LNCaP clone FGC (cell line): ENCODE measurements around the gene RELN.

Source experiments
- DNase-seq: peaks from one replicate; pipeline ENCODE4 v3.0.0-alpha.2; 2011; ENCODE audit warnings: low read depth
- H3K4me3 ChIP-seq: 2 replicates; pipeline ENCODE4 v1.5.1; 2011; ENCODE audit warnings: mild to moderate bottlenecking, low read depth, low read length, control low read depth
- TF ChIP-seq, protein P1 (sequence below): IDR thresholded peaks from 2 replicates; pipeline ENCODE4 v1.5.1; 2012; ENCODE audit warnings: mild to moderate bottlenecking; ENCODE audit not compliant: control insufficient read depth, insufficient read depth; ENCODE audit errors: extremely low read depth

Gene RELN

DNA sequence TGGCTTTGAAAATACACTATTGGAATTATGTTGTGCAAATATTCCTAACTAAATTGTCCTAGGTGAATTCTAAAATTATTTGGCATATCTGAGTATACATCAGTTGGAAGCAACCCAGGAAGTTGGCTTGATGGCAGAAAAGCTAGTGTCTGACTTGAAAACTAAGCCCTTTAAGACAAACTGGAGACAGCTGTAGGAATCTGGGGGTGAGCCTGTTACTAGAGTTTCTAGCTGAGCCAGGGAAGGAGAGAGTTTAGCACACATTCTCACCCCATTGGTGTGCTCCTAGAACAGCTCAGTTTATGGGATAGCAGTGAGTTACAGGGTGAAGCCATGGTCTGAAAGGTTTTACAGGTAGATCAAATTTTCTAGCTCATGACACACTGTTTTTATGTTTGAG, 333.2 kb downstream of the RELN start:
- DNase-seq, result no peak
- H3K4me3 ChIP-seq, result no peak overlapping the region
- TF ChIP-seq, protein P1, sequence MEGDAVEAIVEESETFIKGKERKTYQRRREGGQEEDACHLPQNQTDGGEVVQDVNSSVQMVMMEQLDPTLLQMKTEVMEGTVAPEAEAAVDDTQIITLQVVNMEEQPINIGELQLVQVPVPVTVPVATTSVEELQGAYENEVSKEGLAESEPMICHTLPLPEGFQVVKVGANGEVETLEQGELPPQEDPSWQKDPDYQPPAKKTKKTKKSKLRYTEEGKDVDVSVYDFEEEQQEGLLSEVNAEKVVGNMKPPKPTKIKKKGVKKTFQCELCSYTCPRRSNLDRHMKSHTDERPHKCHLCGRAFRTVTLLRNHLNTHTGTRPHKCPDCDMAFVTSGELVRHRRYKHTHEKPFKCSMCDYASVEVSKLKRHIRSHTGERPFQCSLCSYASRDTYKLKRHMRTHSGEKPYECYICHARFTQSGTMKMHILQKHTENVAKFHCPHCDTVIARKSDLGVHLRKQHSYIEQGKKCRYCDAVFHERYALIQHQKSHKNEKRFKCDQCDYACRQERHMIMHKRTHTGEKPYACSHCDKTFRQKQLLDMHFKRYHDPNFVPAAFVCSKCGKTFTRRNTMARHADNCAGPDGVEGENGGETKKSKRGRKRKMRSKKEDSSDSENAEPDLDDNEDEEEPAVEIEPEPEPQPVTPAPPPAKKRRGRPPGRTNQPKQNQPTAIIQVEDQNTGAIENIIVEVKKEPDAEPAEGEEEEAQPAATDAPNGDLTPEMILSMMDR, result no peak

DNA sequence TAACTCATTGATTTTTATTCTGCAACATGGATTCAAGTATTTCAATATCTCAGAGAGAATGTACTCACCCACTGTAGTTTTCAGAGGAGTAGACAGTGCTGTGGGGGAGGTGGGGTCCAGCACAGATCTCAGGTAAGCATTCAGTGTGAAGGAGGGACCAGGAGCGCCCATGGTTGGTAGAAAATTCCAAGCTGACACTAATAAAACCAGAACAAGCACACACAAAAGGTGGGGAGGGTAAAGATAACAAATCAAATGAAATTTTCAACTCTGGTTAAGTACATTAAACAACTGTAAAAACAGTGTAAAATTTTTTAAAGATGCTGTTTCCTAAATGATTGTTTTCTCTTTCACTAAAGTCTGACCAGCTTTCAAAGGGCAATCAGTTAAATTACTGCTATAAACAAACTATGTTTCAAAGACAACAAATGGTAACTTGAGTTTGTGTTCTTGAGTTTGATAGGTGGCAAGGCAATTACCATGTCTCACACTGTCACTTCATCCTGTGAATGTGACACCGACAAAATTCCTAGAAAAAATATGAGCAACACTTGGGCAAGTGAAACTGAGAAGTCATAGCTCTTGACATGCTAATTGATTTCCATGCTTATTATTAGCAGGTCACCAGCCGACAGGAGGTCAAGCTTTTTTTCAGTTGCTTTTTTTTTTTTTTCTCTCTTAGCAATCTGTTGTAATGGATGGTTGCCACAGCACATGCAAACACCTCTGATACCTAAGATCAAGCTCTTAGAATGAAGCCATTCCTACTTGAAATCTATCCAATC, 337.7 kb downstream of the RELN start:
- TF ChIP-seq, protein P1, result no peak
- no peak for DNase-seq
- H3K4me3 ChIP-seq, result no peak overlapping the region

DNA sequence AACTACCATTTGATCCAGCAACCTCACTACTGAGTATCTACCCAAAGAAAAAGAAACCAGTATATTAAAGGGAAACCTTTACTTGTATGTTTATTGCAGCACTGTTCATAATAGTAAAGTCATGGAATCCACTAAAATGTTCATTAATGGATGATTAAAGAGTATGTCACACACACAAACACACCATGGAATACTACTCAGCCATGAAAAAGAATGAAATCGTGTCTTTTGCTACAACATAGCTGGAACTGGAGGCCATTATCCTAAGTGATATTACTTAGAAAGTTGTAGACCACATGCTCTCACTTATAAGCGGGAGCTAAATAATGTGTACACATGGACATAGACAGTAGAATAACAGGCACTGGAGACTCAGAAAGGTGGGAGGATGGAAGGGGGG, 340.4 kb downstream of the RELN start:
- no peak overlapping the region for H3K4me3 ChIP-seq
- DNase-seq, result no peak
- TF ChIP-seq, protein P1, result no peak

DNA sequence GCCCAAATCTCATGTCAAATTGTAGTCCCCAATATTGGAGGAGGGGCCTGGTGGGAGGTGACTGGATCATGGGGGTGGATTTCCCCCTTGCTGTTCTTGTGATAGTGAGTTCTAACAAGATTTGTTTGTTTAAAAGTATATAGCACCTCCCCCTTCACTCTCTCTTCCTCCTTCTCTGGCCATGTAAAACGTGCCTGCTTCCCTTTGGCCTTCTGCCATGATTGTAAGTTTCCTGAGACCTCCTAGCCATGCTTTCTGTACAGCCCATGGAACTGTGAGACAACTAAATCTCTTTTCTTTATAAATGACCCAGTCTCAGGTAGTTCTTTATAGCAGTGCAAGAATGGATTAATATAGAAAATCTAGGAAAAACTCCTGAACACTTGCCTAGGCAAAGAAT, 341.3 kb downstream of the RELN start:
- no peak for DNase-seq
- H3K4me3 ChIP-seq, result no peak overlapping the region
- TF ChIP-seq, protein P1, result no peak

GRCh38 chr7:103644319-103644718, 345.1 kb downstream of the RELN start:
- TF ChIP-seq, protein P1, result no peak
- no peak for DNase-seq
- no peak overlapping the region for H3K4me3 ChIP-seq

GRCh38 chr7:103640031-103640779, 349.3 kb downstream of the RELN start:
- H3K4me3 ChIP-seq, result no peak overlapping the region
- TF ChIP-seq, protein P1, result no peak
- DNase-seq, result no peak

DNA sequence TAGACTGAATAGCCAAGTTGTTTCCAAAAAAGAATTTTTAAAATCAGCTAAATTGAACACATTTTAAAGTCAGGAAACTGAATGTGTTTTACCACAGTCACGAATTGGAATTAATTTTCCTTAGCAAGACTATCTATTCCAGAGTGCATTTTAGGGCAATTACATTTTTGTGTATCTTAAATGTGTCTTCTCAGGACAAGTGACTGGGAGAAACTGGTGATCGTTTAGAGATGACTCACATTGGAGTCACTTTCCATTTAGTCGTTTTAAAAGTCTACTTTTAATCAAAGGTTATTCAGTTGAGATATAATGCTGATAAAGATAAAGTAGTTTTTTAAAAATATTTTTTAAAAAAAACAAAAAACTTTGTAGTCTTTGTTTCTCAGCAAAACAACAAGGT, 351.7 kb downstream of the RELN start:
- DNase-seq, result no peak
- no peak overlapping the region for H3K4me3 ChIP-seq
- TF ChIP-seq, protein P1, result no peak
